GM12878 (cell line): ENCODE results near the gene NKIRAS1. TPM values are rescaled to one million over a fixed set of nuclear protein-coding genes. Genes with fewer than 3 reads are reported as not detected.

Experiments used
- ATAC-seq: fragments of 200-7000 bp; cut with Tn5 transposase; 3 replicates; pipeline ENCODE4 v1.9.1; 2020; ENCODE audit warnings: mild to moderate bottlenecking, moderate library complexity
- BruUV-seq: library from RNA; stranded (reverse); fragments of 400-500 nt; replicated peaks from 2 replicates; lab custom pipeline; 2021; lab: Mats Ljungman, UMichigan
- CTCF ChIA-PET: fragments of 300-600 bp; sonication (Branson Sonifier 250); formaldehyde crosslinking; extraction: SDS; loops from one replicate; lab custom pipeline; 2021; ENCODE audit warnings: inconsistent platforms; lab: Yijun Ruan, JAX
- POLR2A ChIA-PET: fragments of 350-600 bp; formaldehyde crosslinking; extraction: SDS; loops from one replicate; lab custom pipeline; 2021; ENCODE audit warnings: inconsistent platforms; lab: Charles Lee
- RAD21 ChIA-PET: fragments of 300-600 bp; sonication (Branson Sonifier 250); formaldehyde crosslinking; loops from one replicate; lab custom pipeline; 2023; ENCODE audit warnings: antibody characterized with exemption; ENCODE audit not compliant: unreplicated experiment; lab: Charles Lee
- SMC1A ChIA-PET: fragments of 300-600 bp; sonication (Branson Sonifier 250); formaldehyde crosslinking; loops from one replicate; lab custom pipeline; 2023; ENCODE audit not compliant: unreplicated experiment, uncharacterized antibody; lab: Charles Lee
- DNase-seq: peaks from one replicate; pipeline ENCODE4 v3.0.0-alpha.2; 2011; ENCODE audit warnings: low read depth, low spot score
- FAIRE-seq: peaks from 3 replicates; lab custom pipeline; 2011; peaks lifted over from hg19 to GRCh38; lab: Jason Lieb, UNC
- H2AFZ ChIP-seq: 2 replicates; pipeline ENCODE4 v1.6.0; 2011; ENCODE audit warnings: low read depth, low read length, control low read depth; ENCODE audit not compliant: control insufficient read depth
- H3K27ac ChIP-seq: 2 replicates; pipeline ENCODE4 v1.5.1; 2011; ENCODE audit warnings: control low read depth; ENCODE audit not compliant: control insufficient read depth, insufficient read depth
- H3K27me3 ChIP-seq, 2 experiments: replicated peaks in 1 of 2; 2 replicates each; pipeline versions ENCODE4 v1.6.0 to v1.6.1; 2011; ENCODE audit warnings: low read length in 1 of 2; ENCODE audit not compliant: control insufficient read depth in 2 of 2, insufficient read depth in 2 of 2
- H3K36me3 ChIP-seq, 2 experiments: 2 replicates each; pipeline ENCODE4 v1.5.1; 2011; ENCODE audit warnings: low read length in 1 of 2; ENCODE audit not compliant: control insufficient read depth in 2 of 2, insufficient read depth in 2 of 2
- H3K4me1 ChIP-seq: 2 replicates; pipeline ENCODE4 v1.6.1; 2011; ENCODE audit warnings: mild to moderate bottlenecking, low read length, moderate library complexity, mixed read lengths; ENCODE audit not compliant: control insufficient read depth, insufficient read depth
- H3K4me2 ChIP-seq: 2 replicates; pipeline ENCODE4 v1.6.0; 2011; ENCODE audit warnings: control low read depth; ENCODE audit not compliant: control insufficient read depth, insufficient read depth
- H3K4me3 ChIP-seq: fragments of 200-600 bp; sonication (generic); 2 replicates; pipeline ENCODE4 v1.5.1; 2016
- H3K79me2 ChIP-seq: 2 replicates; pipeline ENCODE4 v1.6.0; 2011; ENCODE audit warnings: low read length; ENCODE audit not compliant: control insufficient read depth, insufficient read depth
- H3K9ac ChIP-seq: 2 replicates; pipeline ENCODE4 v1.8.0; 2011; ENCODE audit warnings: low read length, control low read depth, mixed read lengths; ENCODE audit not compliant: control insufficient read depth, insufficient read depth
- H3K9me3 ChIP-seq: replicated peaks from 3 replicates; pipeline ENCODE4 v1.5.1; 2011; ENCODE audit warnings: mild to moderate bottlenecking, low read length; ENCODE audit not compliant: control insufficient read depth, insufficient read depth
- H4K20me1 ChIP-seq: 2 replicates; pipeline ENCODE4 v1.6.0; 2011; ENCODE audit not compliant: control insufficient read depth, insufficient read depth
- BACH1 ChIP-seq: fragments of 450-650 bp; IDR thresholded peaks from 2 replicates; pipeline ENCODE4 v1.6.1; 2017; ENCODE audit warnings: mild to moderate bottlenecking, borderline replicate concordance
- BMI1 ChIP-seq: fragments of 450-650 bp; IDR thresholded peaks from 2 replicates; pipeline ENCODE4 v1.6.1; 2016; ENCODE audit warnings: mild to moderate bottlenecking, moderate library complexity, borderline replicate concordance
- HDAC2 ChIP-seq: fragments of 200-600 bp; sonication (generic); IDR thresholded peaks from 2 replicates; pipeline ENCODE4 v1.6.1; 2017
- MYC ChIP-seq: IDR thresholded peaks from 2 replicates; pipeline ENCODE4 v1.6.1; 2011; ENCODE audit warnings: mild to moderate bottlenecking, low read length, moderate library complexity, inconsistent platforms; ENCODE audit not compliant: insufficient read depth, insufficient replicate concordance, insufficient read length, severe bottlenecking
- NFYA ChIP-seq: IDR thresholded peaks from 2 replicates; pipeline ENCODE4 v1.6.1; 2011; ENCODE audit warnings: low read depth, mild to moderate bottlenecking, low read length, improper control_type of control experiment, borderline replicate concordance
- RAD21 ChIP-seq: IDR thresholded peaks from 2 replicates; pipeline ENCODE4 v1.6.1; 2011; ENCODE audit warnings: mild to moderate bottlenecking, low read depth, low read length, moderate library complexity; ENCODE audit not compliant: insufficient read depth
- RCOR1 ChIP-seq: conservative IDR thresholded peaks from 2 replicates; pipeline ENCODE4 v1.6.1; 2012; ENCODE audit warnings: low read depth, low read length, improper control_type of control experiment
- SMARCA5 ChIP-seq: fragments of 450-650 bp; IDR thresholded peaks from 2 replicates; pipeline ENCODE4 v1.6.1; 2017; ENCODE audit warnings: mild to moderate bottlenecking
- SREBF1 ChIP-seq: IDR thresholded peaks from 2 replicates; pipeline ENCODE4 v1.6.1; 2012; ENCODE audit warnings: mild to moderate bottlenecking, low read length
- TCF12 ChIP-seq: IDR thresholded peaks from 2 replicates; pipeline ENCODE4 v1.6.1; 2011; ENCODE audit warnings: low read depth, mild to moderate bottlenecking, low read length
- WGBS: methylation state at CpG from one replicate; pipeline ENCODE4 v1.1.6; 2016; ENCODE audit warnings: low lambda C conversion rate; ENCODE audit not compliant: insufficient replicate concordance, insufficient coverage; ENCODE audit errors: missing lambda C conversion rate; 5-methylcytosine and 5-hydroxymethylcytosine counted together
- in situ Hi-C: fragments of 300-500 bp; cut with MboI; formaldehyde crosslinking; loops from 9 replicates; pipeline ENCODE4 v1.14.3; 2018; ENCODE audit warnings: mixed read lengths
- intact Hi-C: fragments of 100-400 bp; cut with micrococcal nuclease; formaldehyde crosslinking; loops from one replicate; pipeline ENCODE4 v1.14.2; 2022; ENCODE audit not compliant: unreplicated experiment
- polyA plus RNA-seq, 11 experiments: library from polyadenylated mRNA; depleted of rRNA in 4 of 11; unstranded in 6 of 11; stranded (reverse) in 5 of 11; fragments of >200 nt; fragmentation: Nextera tagmentation in 4 of 11; fragmentation: Illumina TruSeq in 1 of 11; extraction: Ambion mirVana in 4 of 11; extraction: Trizol in 1 of 11; gene quantifications; 1 replicate in 1 of 11; 2 replicates in 10 of 11; pipeline versions ENCODE4 v1.2.1 to v1.2.3, GENCODE V29; 2011 to 2016; ENCODE audit warnings: inconsistent platforms in 2 of 11, missing spikeins in 2 of 11, low read depth in 1 of 11
- total RNA-seq, 4 experiments: library from RNA; depleted of rRNA in 3 of 4; stranded (reverse); fragments of >200 nt in 3 of 4; fragmentation: Illumina TruSeq in 1 of 4; extraction: Trizol in 1 of 4; gene quantifications; 2 replicates each; pipeline versions ENCODE4 v1.2.1 to v1.2.3, GENCODE V29; 2013 to 2021

NKIRAS1 gene
- total and polyA plus RNA-seq, 10 of the 15 experiments (the other 5 are each of a cell fraction or from before 2014, with no cell fraction given) = 7.1 to 17.9 (median 10.9) TPM

DNA sequence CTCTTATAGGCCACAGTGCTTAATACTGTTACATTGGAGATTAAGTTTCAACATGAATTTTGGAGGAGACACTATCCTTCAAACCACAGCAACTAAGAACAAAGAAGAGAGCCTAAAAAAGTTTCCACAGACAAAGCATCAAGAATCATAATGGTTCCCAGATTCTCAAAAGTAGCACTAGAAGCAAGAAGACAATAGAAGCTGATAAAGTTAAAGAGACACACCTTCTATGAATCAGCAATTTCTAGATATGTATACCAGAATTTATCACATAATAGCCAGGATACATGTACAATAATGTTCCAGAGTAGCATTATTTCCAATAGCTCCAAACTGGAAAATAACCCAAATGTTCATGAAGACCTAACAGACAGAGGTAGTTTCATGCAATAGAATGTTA, 12.2 kb downstream of the NKIRAS1 start:
- Histone ChIP-seq H3K27ac (no peak overlapping the region), H3K9me3 (no peaks in the 10 kb centered on the region), H3K79me2 (no peaks in the 10 kb centered on the region), H4K20me1 (no peaks in the 10 kb centered on the region), H3K4me1 (no peaks in the 10 kb centered on the region), H2AFZ (no peak overlapping the region), H3K27me3 (no peaks in the 10 kb centered on the region), H3K9ac (no peak overlapping the region), H3K36me3 (peaks cover 0 to 3% of the 10 kb centered on the region in 2 experiments; a peak in 3 of 4 replicates), H3K4me2 (no peak overlapping the region), H3K4me3 (no peak overlapping the region)
- ATAC-seq = no peak
- ChIA-PET POLR2A (no interaction called here), CTCF (interaction anchor here (1.3 kb wide), 1 partner anchor 16 kb away, joined by 3 read pairs; no protein-coding TSS in a partner anchor), RAD21 (no interaction called here), SMC1A (interaction anchor here (0.6 kb wide), 1 partner anchor 62 kb away, joined by 3 read pairs; no protein-coding TSS in a partner anchor)
- DNase-seq = no peak
- TF ChIP-seq MYC (no peak), RCOR1 (no peak), BACH1 (no peak), NFYA (no peak)
- intact Hi-C loops (no loop called here), in situ Hi-C loops (no loop called here)
- FAIRE-seq = no peak
- no TSS peak for BruUV-seq

DNA sequence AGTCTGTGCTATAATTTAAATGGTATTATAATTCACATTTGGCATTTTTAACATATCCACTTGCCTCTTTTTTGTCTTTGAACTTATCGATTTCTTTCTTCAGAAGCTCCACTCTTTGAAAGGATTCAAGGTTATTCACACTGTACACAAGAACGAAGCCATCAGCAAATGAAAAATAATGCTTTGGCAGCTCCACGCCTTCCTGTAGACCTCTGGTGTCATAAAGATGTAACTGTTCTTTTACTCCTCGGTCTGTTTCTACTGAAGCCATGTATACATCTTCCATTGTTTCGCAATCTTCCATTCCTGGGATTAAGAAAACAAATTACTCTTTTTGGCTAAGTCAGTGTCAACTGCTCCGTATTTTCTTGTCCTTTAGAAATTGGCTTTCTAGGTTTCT, 16.0 kb downstream of the NKIRAS1 start:
- DNase-seq = no peak
- ChIA-PET RAD21 (no interaction called here), SMC1A (no interaction called here), POLR2A (no interaction called here), CTCF (interaction anchor here (1.5 kb wide), 1 partner anchor 67 kb away, joined by 3 read pairs; no protein-coding TSS in a partner anchor)
- Histone ChIP-seq H3K4me1 (no peaks in the 10 kb centered on the region), H2AFZ (no peak overlapping the region), H3K27ac (no peak overlapping the region), H3K79me2 (no peaks in the 10 kb centered on the region), H3K4me3 (no peak overlapping the region), H3K4me2 (no peak overlapping the region), H3K27me3 (no peaks in the 10 kb centered on the region), H3K9ac (no peak overlapping the region), H4K20me1 (no peaks in the 10 kb centered on the region), H3K36me3 (peaks cover 3% of the 10 kb centered on the region in 2 experiments; a peak in 3 of 4 replicates), H3K9me3 (no peaks in the 10 kb centered on the region)
- FAIRE-seq = no peak
- 81% methylated on average over 6 of the region's 6 CpGs for WGBS
- TF ChIP-seq RAD21 (no peak), SMARCA5 (no peak), BMI1 (no peak), HDAC2 (no peak), SREBF1 (no peak), TCF12 (no peak)
- intact Hi-C loops = no loop called here
- in situ Hi-C loops = no loop called here
- no TSS peak for BruUV-seq
- no peak for ATAC-seq
